Measurements from ENCODE around the gene BYSL.

DNA sequence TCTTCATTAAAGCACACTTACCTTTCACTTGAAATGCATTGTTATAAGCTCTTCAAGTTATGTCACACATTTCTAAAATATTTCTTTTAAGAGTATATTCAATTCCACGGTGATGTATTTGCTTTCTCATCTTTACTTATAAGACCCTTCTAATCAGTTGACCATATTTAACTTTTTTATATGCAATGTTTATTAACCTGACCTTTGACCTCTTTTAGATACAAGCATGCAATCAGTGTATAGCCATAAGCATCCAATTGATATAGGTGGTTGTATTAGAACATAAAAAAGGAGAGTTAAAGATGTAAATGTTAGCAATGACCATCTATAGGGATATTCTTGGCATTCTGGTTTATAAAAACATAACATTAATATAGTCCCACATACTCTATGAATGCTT, 35.4 kb upstream of the BYSL start:
- TF ChIP-seq KDM1A (IDR thresholded peaks at IDR 0.05; ENCODE audit: low read depth), result no peak
- TF ChIP-seq, protein P1, sequence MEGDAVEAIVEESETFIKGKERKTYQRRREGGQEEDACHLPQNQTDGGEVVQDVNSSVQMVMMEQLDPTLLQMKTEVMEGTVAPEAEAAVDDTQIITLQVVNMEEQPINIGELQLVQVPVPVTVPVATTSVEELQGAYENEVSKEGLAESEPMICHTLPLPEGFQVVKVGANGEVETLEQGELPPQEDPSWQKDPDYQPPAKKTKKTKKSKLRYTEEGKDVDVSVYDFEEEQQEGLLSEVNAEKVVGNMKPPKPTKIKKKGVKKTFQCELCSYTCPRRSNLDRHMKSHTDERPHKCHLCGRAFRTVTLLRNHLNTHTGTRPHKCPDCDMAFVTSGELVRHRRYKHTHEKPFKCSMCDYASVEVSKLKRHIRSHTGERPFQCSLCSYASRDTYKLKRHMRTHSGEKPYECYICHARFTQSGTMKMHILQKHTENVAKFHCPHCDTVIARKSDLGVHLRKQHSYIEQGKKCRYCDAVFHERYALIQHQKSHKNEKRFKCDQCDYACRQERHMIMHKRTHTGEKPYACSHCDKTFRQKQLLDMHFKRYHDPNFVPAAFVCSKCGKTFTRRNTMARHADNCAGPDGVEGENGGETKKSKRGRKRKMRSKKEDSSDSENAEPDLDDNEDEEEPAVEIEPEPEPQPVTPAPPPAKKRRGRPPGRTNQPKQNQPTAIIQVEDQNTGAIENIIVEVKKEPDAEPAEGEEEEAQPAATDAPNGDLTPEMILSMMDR (IDR thresholded peaks at IDR 0.05), result no peak
- no peak for TF ChIP-seq CBX2 (IDR thresholded peaks at IDR 0.05; ENCODE audit: borderline replicate concordance, low read depth)
- TF ChIP-seq, protein P2, sequence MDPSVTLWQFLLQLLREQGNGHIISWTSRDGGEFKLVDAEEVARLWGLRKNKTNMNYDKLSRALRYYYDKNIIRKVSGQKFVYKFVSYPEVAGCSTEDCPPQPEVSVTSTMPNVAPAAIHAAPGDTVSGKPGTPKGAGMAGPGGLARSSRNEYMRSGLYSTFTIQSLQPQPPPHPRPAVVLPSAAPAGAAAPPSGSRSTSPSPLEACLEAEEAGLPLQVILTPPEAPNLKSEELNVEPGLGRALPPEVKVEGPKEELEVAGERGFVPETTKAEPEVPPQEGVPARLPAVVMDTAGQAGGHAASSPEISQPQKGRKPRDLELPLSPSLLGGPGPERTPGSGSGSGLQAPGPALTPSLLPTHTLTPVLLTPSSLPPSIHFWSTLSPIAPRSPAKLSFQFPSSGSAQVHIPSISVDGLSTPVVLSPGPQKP (IDR thresholded peaks at IDR 0.05; ENCODE audit: low read depth, low read length), result no peak
- TF ChIP-seq, protein P3, sequence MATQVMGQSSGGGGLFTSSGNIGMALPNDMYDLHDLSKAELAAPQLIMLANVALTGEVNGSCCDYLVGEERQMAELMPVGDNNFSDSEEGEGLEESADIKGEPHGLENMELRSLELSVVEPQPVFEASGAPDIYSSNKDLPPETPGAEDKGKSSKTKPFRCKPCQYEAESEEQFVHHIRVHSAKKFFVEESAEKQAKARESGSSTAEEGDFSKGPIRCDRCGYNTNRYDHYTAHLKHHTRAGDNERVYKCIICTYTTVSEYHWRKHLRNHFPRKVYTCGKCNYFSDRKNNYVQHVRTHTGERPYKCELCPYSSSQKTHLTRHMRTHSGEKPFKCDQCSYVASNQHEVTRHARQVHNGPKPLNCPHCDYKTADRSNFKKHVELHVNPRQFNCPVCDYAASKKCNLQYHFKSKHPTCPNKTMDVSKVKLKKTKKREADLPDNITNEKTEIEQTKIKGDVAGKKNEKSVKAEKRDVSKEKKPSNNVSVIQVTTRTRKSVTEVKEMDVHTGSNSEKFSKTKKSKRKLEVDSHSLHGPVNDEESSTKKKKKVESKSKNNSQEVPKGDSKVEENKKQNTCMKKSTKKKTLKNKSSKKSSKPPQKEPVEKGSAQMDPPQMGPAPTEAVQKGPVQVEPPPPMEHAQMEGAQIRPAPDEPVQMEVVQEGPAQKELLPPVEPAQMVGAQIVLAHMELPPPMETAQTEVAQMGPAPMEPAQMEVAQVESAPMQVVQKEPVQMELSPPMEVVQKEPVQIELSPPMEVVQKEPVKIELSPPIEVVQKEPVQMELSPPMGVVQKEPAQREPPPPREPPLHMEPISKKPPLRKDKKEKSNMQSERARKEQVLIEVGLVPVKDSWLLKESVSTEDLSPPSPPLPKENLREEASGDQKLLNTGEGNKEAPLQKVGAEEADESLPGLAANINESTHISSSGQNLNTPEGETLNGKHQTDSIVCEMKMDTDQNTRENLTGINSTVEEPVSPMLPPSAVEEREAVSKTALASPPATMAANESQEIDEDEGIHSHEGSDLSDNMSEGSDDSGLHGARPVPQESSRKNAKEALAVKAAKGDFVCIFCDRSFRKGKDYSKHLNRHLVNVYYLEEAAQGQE (IDR thresholded peaks at IDR 0.05), result no peak
- no peak for TF ChIP-seq MAFK (IDR thresholded peaks at IDR 0.05; ENCODE audit: partially characterized antibody)
- TF ChIP-seq RARB (CRISPR knock-in tag; IDR thresholded peaks at IDR 0.05), result no peak
- no peak for TF ChIP-seq RAD21 (conservative IDR thresholded peaks at IDR 0.05 in 1 of 2, IDR thresholded peaks at IDR 0.05 in 1 of 2)
- TF ChIP-seq, protein P4, sequence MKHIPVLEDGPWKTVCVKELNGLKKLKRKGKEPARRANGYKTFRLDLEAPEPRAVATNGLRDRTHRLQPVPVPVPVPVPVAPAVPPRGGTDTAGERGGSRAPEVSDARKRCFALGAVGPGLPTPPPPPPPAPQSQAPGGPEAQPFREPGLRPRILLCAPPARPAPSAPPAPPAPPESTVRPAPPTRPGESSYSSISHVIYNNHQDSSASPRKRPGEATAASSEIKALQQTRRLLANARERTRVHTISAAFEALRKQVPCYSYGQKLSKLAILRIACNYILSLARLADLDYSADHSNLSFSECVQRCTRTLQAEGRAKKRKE (CRISPR knock-in tag; IDR thresholded peaks at IDR 0.05; ENCODE audit: low read depth), result no peak
- no peak for TF ChIP-seq RCOR1 (IDR thresholded peaks at IDR 0.05; ENCODE audit: low read depth, low read length)
